ENCODE results near the gene SORCS2.

GRCh38 chr4:7787681-7788141 is 595.4 kb downstream of the SORCS2 start:
- no peak for TF ChIP-seq CTCF (IDR thresholded peaks at IDR 0.05)
- TF ChIP-seq POLR2AphosphoS5 (IDR thresholded peaks at IDR 0.05; ENCODE audit: low read depth, low read length), result no peak
- TF ChIP-seq REST (IDR thresholded peaks at IDR 0.05; ENCODE audit: insufficient read depth in 1 of 2, low read depth in 2 of 2, low read length in 1 of 2), result no peak
- no peak for TF ChIP-seq TCF7L2 (IDR thresholded peaks at IDR 0.05; ENCODE audit: low read depth, low read length)
- no peak for TF ChIP-seq SIN3A (IDR thresholded peaks at IDR 0.05; ENCODE audit: borderline replicate concordance, insufficient read depth, low read depth, low read length)

All from Panc1 (cell line).